ENCODE data around the gene KLF11. TPM values are rescaled to one million over a fixed set of nuclear protein-coding genes. Genes with fewer than 3 reads are reported as not detected.

The KLF11 gene
- total RNA-seq: 10 to 100 TPM; 47.3 to 85.8 (median 49.3) TPM
- 12.4 TPM for total RNA-seq (2013)

- Mint-ChIP-seq H3K36me3 (no peaks in the 10 kb centered on the region), H3K9me3 (no peaks in the 10 kb centered on the region), H3K4me3 (peak within 1 kb of the TSS; percentile 92), H3K4me1 (peaks cover 14 to 49% of the 10 kb centered on the region in 2 donors), H3K27me3 (ENCODE audit: low read depth in 2 of 2) (no peaks in the 10 kb centered on the region), H3K27ac (peak within 1 kb of the TSS; percentile 95 to 96)
- WGBS (ENCODE audit: insufficient coverage): under 1% methylated on average over 100 of the region's 104 CpGs
- H3K9me3 ChIP-seq (ENCODE audit: control insufficient read depth, insufficient read depth, low read length): no peaks in the 10 kb centered on the region
- H3K36me3 ChIP-seq (ENCODE audit: control insufficient read depth, insufficient read depth, low read length): peaks cover 14% of the 10 kb centered on the region
- DNase-seq (peak; percentile 84 to 93), ATAC-seq (peak; percentile 74 to 88 (median 77))
- intact Hi-C loops (cut with micrococcal nuclease): no loop called here
- peak within 1 kb of the TSS; percentile 86 for H3K27ac ChIP-seq (ENCODE audit: low read length)
- TF ChIP-seq CTCF (IDR thresholded peaks at IDR 0.05): no peak
- H3K4me3 ChIP-seq (ENCODE audit: low read length): peak within 1 kb of the TSS; percentile 62
- H3K4me1 ChIP-seq (ENCODE audit: control insufficient read depth, insufficient read depth, low read length): peaks cover 33% of the 10 kb centered on the region
- no peaks in the 10 kb centered on the region for H3K27me3 ChIP-seq (ENCODE audit: control insufficient read depth, insufficient read depth, low read length)
Observed at GRCh38 chr2:10043256-10043905, at the start of gene KLF11. Gene KLF11 (plus strand): TSS chr2:10043550. CDS start chr2:10043717, 167 bp downstream.

GRCh38 chr2:9994462-9994861 is 48.9 kb upstream of the KLF11 start:
- TF ChIP-seq CTCF (IDR thresholded peaks at IDR 0.05): no peak
- intact Hi-C loops (cut with micrococcal nuclease): no loop called here
- no peaks in the 10 kb centered on the region for H3K27me3 ChIP-seq (ENCODE audit: control insufficient read depth, insufficient read depth, low read length)
- no peak for DNase-seq
- H3K27ac Mint-ChIP-seq: no peak overlapping the region
- H3K27ac ChIP-seq (ENCODE audit: low read length): no peak overlapping the region
- no peak for ATAC-seq
- no peaks in the 10 kb centered on the region for H3K9me3 ChIP-seq (ENCODE audit: control insufficient read depth, insufficient read depth, low read length)
- no peaks in the 10 kb centered on the region for H3K4me1 ChIP-seq (ENCODE audit: control insufficient read depth, insufficient read depth, low read length)
- H3K36me3 ChIP-seq (ENCODE audit: control insufficient read depth, insufficient read depth, low read length): no peaks in the 10 kb centered on the region
- no peaks in the 10 kb centered on the region for H3K9me3 Mint-ChIP-seq
- no peak overlapping the region for H3K4me3 ChIP-seq (ENCODE audit: low read length)
- peaks cover 0 to 3% of the 10 kb centered on the region in 2 donors for H3K27me3 Mint-ChIP-seq (ENCODE audit: low read depth in 2 of 2)
- H3K4me3 Mint-ChIP-seq: no peak overlapping the region
- no peaks in the 10 kb centered on the region for H3K36me3 Mint-ChIP-seq
- H3K4me1 Mint-ChIP-seq: no peaks in the 10 kb centered on the region
- 94% methylated on average over 11 of the region's 11 CpGs for WGBS (ENCODE audit: insufficient coverage)

GRCh38 chr2:9995059-9995458 is 48.3 kb upstream of the KLF11 start:
- H3K9me3 Mint-ChIP-seq: no peaks in the 10 kb centered on the region
- intact Hi-C loops (cut with micrococcal nuclease): no loop called here
- H3K36me3 Mint-ChIP-seq: no peaks in the 10 kb centered on the region
- H3K27me3 Mint-ChIP-seq (ENCODE audit: low read depth in 2 of 2): peaks cover 0 to 3% of the 10 kb centered on the region in 2 donors
- DNase-seq (no peak), ATAC-seq (no peak)
- H3K4me3 Mint-ChIP-seq: no peak overlapping the region
- no peak overlapping the region for H3K27ac ChIP-seq (ENCODE audit: low read length)
- H3K9me3 ChIP-seq (ENCODE audit: control insufficient read depth, insufficient read depth, low read length): no peaks in the 10 kb centered on the region
- no peaks in the 10 kb centered on the region for H3K27me3 ChIP-seq (ENCODE audit: control insufficient read depth, insufficient read depth, low read length)
- H3K4me1 ChIP-seq (ENCODE audit: control insufficient read depth, insufficient read depth, low read length): no peaks in the 10 kb centered on the region
- H3K36me3 ChIP-seq (ENCODE audit: control insufficient read depth, insufficient read depth, low read length): no peaks in the 10 kb centered on the region
- TF ChIP-seq CTCF (IDR thresholded peaks at IDR 0.05): no peak
- WGBS (ENCODE audit: insufficient coverage): 94% methylated on average over 5 of the region's 5 CpGs
- no peaks in the 10 kb centered on the region for H3K4me1 Mint-ChIP-seq
- no peak overlapping the region for H3K27ac Mint-ChIP-seq
- H3K4me3 ChIP-seq (ENCODE audit: low read length): no peak overlapping the region

GRCh38 chr2:9996321-9996720 is 47.0 kb upstream of the KLF11 start:
- TF ChIP-seq CTCF (IDR thresholded peaks at IDR 0.05): no peak
- H3K27me3 ChIP-seq (ENCODE audit: control insufficient read depth, insufficient read depth, low read length): no peaks in the 10 kb centered on the region
- Mint-ChIP-seq H3K27ac (no peak overlapping the region), H3K27me3 (ENCODE audit: low read depth in 2 of 2) (peaks cover 0 to 3% of the 10 kb centered on the region in 2 donors), H3K4me3 (no peak overlapping the region), H3K9me3 (no peaks in the 10 kb centered on the region), H3K36me3 (no peaks in the 10 kb centered on the region), H3K4me1 (no peaks in the 10 kb centered on the region)
- WGBS (ENCODE audit: insufficient coverage): 92% methylated on average over 7 of the region's 7 CpGs
- no peaks in the 10 kb centered on the region for H3K36me3 ChIP-seq (ENCODE audit: control insufficient read depth, insufficient read depth, low read length)
- DNase-seq (no peak), ATAC-seq (no peak)
- no peak overlapping the region for H3K4me3 ChIP-seq (ENCODE audit: low read length)
- intact Hi-C loops (cut with micrococcal nuclease): no loop called here
- H3K9me3 ChIP-seq (ENCODE audit: control insufficient read depth, insufficient read depth, low read length): no peaks in the 10 kb centered on the region
- no peak overlapping the region for H3K27ac ChIP-seq (ENCODE audit: low read length)
- H3K4me1 ChIP-seq (ENCODE audit: control insufficient read depth, insufficient read depth, low read length): no peaks in the 10 kb centered on the region
